Caki2 (cell line): ENCODE results near the gene HOXB3. TPM values are rescaled to one million over a fixed set of nuclear protein-coding genes. Genes with fewer than 3 reads are reported as not detected.
A peak's percentile ranks its signal among the peaks of the same experiment; 100 is the strongest.
"Not testable (repeated sequence)": the region's sequence is repeated elsewhere in the genome, so short reads cannot be mapped to it uniquely, and the experiment has no call there.

Experiments used
- DNase-seq: peaks from one replicate; pipeline ENCODE4 v3.0.0-alpha.2; 2015; ENCODE audit warnings: low read depth
- in situ Hi-C: cut with HindIII; loops from 2 replicates; pipeline ENCODE4 v1.10.0; 2016; ENCODE audit warnings: low sequenced_read_pairs, low pct_unique_long_range_greater_than_20kb, mixed read lengths
- total RNA-seq: library from RNA; depleted of rRNA; stranded (reverse); fragments of >200 nt; shearing (Covaris generic); gene quantifications from 2 replicates; pipeline ENCODE4 v1.2.3, GENCODE V29; 2014; ENCODE audit warnings: low replicate concordance

Gene HOXB3
- total RNA-seq, 1 experiment from 2014 or later, result 1.1 TPM

DNA sequence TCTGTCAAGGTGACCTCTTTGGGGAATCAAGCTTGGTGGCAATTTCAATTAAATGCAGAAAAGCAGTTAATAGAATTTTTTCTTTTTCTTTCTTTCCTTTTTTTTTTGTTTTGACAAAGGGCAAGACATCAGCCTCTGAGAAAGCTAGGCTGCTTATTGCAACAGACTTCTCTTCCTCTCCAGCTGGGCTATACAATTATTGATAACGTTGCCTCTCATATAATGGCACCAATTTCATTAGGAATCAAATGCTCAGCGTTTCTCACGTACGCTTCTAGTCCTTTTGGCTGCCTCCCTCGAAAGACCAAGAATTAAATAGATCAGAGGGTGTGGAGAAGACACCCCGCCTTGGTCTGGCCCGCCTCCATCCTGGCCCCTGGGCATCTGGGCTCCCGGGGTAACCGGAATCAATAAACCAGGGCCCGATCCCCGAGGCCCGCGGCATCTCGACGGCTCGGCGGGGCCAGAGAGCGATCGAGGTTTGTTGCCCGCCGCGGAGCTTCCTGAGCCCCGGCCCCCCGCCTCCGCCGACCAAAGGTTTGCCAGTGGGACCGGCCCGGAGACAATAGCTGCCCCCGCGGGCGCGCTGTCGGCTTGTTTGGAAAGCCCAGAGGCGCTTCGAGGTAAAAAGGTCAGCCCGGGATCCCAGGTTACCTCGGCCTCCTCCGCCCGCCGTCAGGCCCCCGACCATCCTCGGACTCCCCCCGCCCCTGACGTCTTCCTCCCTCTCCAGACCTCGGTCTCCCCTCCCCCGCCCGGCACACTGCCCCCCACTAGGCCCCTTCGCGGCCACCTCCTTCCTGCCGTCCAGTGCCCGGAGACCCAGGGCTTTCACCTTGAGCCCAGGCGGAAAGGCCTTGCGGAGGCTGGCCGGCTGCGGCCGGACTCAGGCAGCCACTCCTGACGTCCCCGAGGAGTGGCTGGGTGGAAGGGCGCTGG is 63.2 kb downstream of the HOXB3 start:
- in situ Hi-C loops, result no loop called here
- no peak for DNase-seq

DNA sequence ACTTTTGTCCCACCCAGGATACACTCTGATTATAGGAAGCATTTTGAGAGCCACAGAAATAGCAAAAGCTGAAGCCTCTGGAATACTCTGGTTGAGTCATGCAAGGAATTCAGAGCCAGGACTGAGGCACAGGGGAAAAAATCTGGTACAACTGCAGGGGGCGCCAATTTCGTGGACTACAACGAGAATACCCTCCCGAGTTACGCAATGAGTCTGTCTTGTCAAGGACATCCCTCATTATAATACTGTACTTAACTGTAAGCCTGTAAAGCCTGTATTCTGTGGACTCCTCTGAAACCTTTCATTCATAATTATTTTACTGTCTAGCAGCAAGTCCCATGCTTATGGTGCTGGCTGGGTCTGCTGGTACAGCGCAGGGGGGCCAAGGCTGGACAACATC is 67.0 kb downstream of the HOXB3 start:
- no peak for DNase-seq
- in situ Hi-C loops, result no loop called here

DNA sequence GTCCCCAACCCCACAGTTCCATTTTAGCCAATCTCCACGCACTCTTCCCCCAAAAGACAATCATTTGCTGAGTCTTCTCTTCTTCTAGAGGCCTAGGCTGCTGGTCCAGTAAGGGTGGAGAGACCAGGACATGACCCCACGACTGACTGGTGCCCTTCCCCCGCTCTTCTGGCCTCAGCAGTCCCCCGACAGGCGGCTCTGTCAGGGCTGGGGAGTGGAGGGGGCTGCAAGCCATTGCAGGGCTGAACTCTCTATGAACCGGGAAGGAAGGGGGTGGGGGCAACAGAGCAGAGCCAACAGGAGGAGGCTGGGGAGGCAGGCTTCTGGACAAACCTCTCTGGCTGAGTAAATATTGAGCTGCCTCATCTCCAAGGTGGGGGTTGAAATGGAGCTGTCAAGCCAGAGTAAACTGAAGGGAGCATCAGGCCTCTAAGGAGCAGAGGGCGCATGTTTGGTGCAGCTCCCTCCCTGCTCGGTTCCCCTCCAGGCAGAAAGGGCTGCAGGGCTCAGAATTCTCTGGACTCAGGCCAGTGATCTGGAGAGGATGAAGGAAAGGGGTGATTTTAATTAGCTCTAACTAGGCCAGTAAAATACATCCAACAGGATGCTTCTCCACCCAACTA is 67.9 kb downstream of the HOXB3 start:
- in situ Hi-C loops, result no loop called here
- DNase-seq, result peak; percentile 83

DNA sequence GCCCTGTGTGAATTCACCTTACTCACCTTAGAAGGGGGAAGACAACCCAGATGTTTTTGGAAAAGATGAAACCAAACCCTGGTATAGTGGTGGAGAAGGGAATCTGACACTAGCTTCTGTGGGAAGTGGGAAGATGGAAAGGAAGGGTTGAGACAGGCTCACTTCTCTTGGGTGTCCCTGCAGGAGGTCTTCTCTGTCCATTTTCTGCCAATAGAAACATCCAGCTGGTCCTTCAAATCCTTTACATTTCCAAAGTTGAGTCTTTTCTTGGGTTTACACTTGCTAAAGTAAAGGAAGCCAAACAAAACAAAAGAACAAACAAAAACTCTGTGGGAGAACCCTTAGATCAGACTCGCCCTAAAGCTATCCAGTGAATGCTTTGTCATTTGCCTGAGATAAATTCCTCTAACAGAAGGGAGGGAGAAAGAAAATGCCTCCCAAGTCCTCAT is 69.4 kb downstream of the HOXB3 start:
- DNase-seq, result peak; percentile 50
- in situ Hi-C loops, result no loop called here

DNA sequence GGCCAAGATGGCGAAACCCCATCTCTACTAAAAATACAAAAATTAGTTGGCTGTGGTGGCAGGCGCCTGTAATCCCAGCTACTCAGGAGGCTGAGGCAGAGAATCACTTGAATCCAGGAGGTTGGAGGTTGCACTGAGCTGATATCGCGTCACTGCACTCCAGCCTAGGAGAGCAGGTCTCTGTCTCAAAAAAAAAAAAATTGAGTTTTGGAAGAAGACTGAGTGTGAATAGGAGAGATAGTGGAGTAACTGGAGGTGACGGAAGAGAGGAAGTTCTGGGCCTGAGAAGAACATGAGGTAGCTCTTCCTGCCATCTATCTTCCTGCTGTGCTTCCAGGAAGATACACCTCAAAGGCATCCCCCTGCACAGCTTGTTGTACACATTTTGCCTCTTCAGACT is 70.6 kb downstream of the HOXB3 start:
- in situ Hi-C loops, result no loop called here
- DNase-seq, result no peak

DNA sequence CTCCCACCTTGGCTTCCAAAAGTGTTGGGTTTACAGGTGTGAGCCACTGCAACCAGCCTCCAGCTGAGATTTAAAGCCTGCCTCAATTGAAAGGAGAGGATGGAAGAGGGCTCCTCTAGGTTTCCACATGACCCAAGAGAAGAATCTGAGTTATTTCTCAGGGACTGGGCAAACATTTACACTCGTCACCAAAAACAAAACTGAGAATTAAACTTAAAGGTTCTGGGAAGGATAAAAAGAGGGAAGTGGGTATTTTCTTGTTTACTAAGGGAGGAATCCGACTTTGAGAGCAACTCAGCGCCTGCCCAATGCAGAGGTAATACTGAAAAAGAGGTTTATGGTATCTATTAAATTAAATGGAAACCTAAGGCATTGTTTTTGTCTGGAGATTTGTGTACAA is 72.6 kb downstream of the HOXB3 start:
- no peak for DNase-seq
- in situ Hi-C loops, result no loop called here

DNA sequence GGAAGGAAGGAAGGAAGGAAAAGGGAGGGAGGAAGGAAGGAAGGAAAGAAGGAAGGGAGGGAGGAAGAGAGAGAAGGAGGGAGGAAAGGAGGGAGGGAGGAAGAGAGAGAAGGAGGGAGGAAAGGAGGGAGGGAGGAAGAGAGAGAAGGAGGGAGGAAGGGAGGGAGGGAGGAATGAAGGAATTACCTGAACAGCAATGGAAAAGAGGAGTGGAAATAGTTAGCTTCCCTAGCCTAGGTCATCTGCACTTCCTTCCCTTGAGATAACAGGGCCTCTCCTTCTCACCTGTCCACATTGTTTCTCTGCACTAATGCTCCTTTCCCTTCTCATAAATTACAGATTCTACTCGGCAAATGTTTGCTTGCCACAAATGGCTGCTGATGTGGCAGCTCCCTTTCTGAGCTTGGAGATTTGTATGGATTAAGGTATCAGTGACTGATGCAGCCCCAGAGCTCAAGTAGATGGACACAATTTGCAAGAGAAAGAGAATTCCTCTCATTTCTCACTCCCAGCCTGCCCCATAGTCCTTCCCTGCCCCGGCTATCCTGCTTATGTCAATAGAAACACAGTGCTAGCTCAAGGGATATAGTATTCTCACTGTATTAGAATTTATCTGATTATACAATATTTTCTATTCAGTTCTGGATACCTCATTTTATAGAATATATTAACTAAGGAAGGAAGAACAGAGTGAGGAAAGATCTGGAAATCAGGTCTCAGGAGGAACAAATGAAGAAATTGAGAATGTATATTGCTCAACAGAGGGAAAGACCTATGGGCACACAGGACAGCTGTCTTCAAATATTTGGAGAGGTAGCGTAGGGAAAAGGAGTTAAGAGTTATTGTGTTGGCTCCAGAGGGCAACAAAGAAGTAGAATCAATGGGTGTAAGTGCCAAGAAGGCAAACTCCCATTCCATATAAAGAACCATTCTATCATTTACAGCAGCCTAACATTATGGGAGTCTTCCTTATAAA is 73.8 kb downstream of the HOXB3 start:
- in situ Hi-C loops, result no loop called here
- no peak for DNase-seq

DNA sequence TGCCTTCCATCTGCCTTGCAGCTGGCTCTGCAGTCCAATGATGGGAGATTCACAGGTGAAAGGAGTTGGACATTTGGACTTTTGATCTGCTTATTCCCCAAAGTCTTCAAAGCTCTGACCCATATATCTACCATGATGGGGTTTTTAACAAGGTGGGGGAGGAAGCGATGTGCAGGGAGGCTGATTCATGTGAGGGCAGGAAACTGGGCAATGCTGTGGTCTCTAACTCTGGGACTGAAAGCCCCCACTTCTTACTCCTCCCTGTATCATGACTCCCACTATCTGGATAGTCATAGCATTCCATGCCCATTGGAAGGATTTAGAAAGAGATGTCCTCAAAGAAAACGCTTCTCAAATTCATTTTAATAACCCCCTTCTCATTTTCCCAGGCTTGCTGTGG is 75.6 kb downstream of the HOXB3 start:
- in situ Hi-C loops, result no loop called here
- DNase-seq, result no peak

DNA sequence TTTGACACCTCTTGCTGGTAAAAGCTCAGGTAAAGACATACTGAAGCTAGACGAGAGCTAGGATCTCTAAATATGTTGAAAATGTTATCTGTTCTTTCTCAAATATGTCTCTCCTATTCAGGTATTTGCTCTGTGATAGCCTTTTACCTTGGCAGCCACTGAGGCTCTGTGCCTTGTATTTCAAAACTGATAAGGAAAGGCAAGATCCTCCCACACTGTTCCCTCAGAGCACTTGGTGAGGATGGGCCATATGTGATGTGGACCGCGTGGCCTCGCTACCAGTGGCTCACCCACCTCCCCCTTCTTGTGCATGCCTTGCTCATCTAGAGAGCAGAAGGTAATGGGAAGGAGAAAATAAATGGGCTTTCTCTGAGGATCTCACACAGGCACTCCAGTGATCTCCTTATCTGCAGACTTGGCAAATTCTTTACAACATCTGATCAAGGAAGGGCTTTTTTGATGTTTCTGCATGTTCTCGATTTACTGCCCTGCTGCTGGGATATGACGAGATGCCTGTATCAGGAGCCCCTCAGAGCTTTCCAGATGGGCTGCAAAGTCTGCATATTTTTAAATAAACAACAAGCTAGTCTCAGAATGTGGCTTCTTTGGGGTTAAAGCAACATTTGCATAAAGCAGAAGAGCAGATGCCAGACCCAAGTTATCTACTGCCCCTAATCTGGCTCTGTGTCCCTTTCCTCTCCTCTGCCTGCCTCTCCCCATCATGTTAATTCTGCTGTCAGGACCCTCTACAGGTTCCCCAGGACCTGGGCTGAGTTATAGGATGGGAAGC is 76.2 kb downstream of the HOXB3 start:
- in situ Hi-C loops, result no loop called here
- DNase-seq, result no peak

DNA sequence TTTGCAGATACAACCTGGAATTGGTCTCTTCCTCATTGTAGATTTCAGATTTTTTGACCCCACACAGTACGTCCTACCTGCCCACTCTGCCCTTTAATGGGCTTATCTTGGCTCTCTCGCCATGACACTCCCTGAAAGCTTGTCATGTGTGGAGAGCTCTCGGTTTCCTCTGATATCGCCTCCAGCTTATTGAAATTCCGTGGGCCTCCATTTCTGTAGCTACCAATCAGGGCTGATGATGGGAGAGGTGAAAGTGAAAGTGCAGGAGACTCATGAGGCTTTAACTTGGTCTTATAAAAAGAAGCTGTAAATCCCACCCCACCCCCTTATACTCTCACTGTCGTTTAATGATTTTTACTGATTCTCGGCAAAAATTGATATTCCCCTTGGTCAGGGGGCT is 76.9 kb downstream of the HOXB3 start:
- in situ Hi-C loops, result no loop called here

DNA sequence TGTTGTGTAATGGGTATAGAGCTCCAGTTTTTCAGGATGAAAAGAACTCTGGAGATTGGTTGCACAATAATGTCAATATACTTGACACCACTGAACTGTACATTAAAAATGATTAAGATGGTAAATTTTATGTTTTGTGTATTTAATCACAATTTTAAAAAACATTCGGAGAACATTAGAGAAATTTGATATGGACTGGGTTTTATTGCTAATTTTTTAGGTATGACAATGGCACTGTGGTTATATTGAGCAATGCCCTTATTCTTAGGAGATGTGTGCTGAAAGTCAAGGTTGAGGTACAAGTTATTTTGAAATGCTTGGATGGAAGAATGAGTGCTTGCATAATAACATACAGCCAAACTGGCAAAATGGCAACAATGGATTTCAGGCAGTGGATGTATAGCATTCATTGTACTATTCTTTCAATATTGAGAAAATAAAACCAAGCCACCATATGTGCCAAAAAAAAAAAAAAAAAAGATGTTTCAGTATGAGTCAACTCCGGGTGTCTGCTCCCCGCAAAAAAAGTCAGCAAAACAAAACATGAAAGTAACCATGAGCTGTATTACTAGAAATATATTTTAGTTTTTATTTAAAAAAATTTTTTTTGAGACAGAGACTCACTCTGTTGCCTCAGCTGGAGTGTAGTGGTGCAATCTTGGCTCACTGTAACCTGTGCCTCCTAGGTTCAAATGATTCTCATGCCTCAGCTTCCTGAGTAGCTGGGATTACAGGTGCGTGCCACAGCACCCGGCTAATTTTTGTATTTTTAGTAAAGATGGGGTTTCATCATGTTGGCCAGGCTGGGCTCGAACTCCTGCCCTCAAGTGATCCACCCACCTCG is 79.1 kb downstream of the HOXB3 start:
- in situ Hi-C loops, result no loop called here
- DNase-seq, result no peak

More for the DNA sequence above, 76.9 kb downstream of the HOXB3 start:
- DNase-seq, result no peak

DNA sequence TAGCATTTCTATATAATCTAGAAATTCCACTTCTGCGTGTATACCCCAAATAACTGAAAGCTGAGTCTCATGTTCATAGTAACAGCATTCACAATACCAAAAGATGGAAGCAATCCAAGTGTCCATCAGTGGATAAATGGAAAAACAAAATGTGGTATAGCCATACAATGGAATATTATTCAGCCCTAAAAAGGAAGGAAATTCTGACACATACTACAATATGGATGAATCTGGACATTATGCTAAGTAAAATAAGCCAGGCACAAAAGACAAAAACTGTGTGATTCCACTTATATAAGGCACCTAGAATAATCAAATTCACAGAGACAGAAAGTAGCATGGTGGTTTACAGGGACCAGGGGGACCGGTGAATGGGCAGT is 79.7 kb downstream of the HOXB3 start:
- DNase-seq, result no peak
- in situ Hi-C loops, result no loop called here

DNA sequence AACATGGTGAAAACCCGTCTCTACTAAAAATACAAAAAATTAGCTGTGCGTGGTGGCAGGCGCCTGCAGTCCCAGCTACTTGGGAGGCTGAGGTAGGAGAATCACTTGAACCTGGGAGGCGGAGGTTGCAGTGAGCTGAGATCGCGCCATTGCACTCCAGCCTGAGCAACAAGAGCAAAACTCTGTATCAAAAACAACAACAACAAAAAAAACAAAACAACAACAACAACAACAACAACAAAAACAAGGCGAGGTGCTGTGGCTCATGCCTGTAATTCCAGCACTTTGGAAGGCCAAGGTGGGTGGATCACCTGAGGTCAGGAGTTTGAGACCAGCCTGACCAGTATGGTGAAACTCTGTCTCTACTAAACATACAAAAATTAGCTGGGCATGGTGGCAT is 80.3 kb downstream of the HOXB3 start:
- DNase-seq, in situ Hi-C loops: not testable (repeated sequence)

DNA sequence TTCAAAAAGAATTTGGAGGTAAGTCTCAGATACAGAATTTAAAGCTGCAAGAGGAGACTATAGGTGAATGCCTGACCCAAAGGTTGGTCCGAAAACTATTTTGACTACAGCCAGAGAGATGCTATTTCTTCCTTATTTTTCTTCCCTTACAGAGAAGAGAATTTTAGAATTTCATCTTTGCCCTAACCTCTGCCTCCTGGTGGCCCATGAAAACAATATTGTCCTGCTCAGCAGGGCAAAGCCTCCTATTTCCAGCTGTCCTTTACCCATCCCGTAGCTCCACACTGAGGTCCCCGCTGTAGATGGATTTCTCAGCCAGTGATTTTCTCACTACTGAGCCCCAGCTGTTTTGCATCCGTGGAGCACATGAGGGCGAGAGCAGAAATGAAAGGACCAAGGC is 83.8 kb downstream of the HOXB3 start:
- in situ Hi-C loops, result no loop called here
- no peak for DNase-seq

DNA sequence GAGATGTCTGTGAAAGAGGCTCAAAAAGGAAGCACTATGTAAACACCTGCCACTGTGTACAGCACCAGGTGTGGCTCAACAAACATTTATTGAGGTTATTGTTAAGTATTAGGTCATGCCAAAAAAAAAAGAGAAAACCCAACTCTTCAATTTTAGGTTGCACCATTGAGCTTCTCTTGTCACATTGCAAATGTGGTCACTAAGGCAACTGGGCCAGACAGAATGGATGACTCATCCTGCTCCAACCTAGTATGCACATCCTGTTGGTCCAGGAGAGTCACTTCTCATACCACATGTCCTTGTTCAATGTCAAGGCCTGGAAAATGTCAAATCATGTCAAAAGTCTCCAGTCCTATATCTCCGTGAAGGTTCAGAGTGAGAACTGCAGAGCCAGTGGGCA is 84.3 kb downstream of the HOXB3 start:
- DNase-seq, result peak; percentile 56
- in situ Hi-C loops, result no loop called here

DNA sequence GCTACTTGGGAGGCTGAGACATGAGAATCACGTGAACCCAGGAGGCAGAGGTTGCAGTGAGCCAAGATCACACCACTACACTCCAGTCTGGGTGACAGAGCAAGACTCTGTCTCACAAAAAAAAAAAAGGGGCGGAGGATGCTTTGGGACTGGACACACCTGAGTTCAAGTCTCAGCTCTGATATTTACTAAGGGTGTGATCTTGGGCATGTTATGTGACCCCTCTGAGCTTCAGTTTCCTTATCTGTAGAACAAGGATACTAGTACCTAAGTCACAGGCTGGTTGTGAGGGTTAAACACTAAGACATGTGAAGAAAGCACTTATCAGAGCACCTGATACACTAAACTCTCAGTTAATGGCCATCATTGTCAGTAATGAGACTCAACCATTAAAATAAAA is 85.1 kb downstream of the HOXB3 start:
- in situ Hi-C loops, result no loop called here
- DNase-seq, result no peak

DNA sequence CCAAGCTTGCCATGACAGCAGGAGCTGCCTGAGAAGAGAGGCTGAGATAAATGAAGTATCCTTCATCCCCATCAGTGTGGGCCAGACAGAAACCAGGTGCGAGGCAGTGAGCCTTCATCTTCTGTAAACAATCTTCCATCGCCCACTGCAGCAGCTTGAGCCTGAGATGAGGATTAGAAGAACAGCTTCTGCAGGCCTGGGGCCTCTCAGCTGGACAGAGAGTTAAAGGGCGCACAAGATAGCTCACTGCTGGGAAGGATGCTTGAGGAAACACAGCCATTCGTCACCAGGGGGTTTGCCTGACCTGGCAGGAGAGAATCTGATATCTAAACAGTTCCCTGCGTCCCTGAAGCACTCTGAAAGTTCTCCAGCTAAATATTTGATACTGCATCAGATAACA is 86.3 kb downstream of the HOXB3 start:
- no peak for DNase-seq
- in situ Hi-C loops, result no loop called here
